IPS-15b (cell line): Measurements from ENCODE around the gene PPP4R3C.

Source experiments
- H3K27me3 ChIP-seq: one replicate; pipeline ENCODE4 v1.6.1; 2013; ENCODE audit warnings: low read length; ENCODE audit not compliant: control insufficient read depth, insufficient read depth
- H3K36me3 ChIP-seq: one replicate; pipeline ENCODE4 v1.6.1; 2013; ENCODE audit warnings: low read length; ENCODE audit not compliant: control insufficient read depth, insufficient read depth
- H3K4me1 ChIP-seq: one replicate; pipeline ENCODE4 v1.6.1; 2013; ENCODE audit warnings: mild to moderate bottlenecking, low read length; ENCODE audit not compliant: control insufficient read depth, insufficient read depth
- H3K4me3 ChIP-seq: one replicate; pipeline ENCODE4 v1.5.1; 2013; ENCODE audit warnings: low read depth, low read length
- H3K9ac ChIP-seq: one replicate; pipeline ENCODE4 v1.6.1; 2013; ENCODE audit warnings: low read depth, mild to moderate bottlenecking, low read length
- H3K9me3 ChIP-seq: one replicate; pipeline ENCODE4 v1.6.1; 2013; ENCODE audit warnings: mild to moderate bottlenecking, low read length; ENCODE audit not compliant: control insufficient read depth, insufficient read depth

PPP4R3C gene

GRCh38 chrX:27438937-27439336, 24.2 kb downstream of the PPP4R3C start:
- no peaks in the 10 kb centered on the region for H3K27me3 ChIP-seq
- no peaks in the 10 kb centered on the region for H3K4me1 ChIP-seq
- no peaks in the 10 kb centered on the region for H3K9me3 ChIP-seq
- no peak overlapping the region for H3K9ac ChIP-seq
- H3K4me3 ChIP-seq = no peak overlapping the region
- H3K36me3 ChIP-seq = no peaks in the 10 kb centered on the region

- Histone ChIP-seq H3K4me1 (no peaks in the 10 kb centered on the region), H3K27me3 (no peaks in the 10 kb centered on the region), H3K9ac (no peak overlapping the region), H3K4me3 (no peak overlapping the region), H3K9me3 (no peaks in the 10 kb centered on the region), H3K36me3 (no peaks in the 10 kb centered on the region)
Measured at GRCh38 chrX:27435031-27435430, 28.1 kb downstream of the PPP4R3C start.
